Measurements from ENCODE around the gene JAZF1. TPM values are rescaled to one million over a fixed set of nuclear protein-coding genes. Genes with fewer than 3 reads are reported as not detected.

JAZF1 gene
- total RNA-seq, 1 experiment from 2014 or later: 9.1 TPM

DNA sequence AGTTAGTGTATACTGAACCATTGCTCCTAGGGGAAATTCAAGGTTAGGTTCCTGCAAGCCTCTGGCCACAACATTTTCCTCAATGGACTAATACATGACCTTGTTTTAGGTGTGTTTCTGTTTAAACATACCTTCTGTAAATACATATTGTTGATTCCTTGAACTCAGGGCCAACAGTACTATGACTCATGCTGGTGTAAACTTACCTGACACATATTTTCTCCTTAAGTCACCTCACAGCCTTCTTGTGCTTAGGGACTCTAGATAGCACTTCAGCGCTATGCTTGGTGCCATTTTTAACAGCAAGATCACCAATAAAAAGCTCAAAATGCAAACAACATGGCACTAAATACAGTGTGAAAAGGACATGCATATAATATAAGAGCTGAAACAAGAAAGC lies 264.2 kb downstream of the JAZF1 start:
- Histone ChIP-seq H2BK12ac (ENCODE audit: insufficient read length, low read depth, low read length) (no peak overlapping the region), H4K20me1 (ENCODE audit: control insufficient read depth, insufficient read depth, insufficient read length) (no peaks in the 10 kb centered on the region), H2AK5ac (ENCODE audit: insufficient read length, low read length) (no peak overlapping the region), H3K9ac (ENCODE audit: extremely low read depth, insufficient read length, low read length) (no peak overlapping the region), H3K9me3 (ENCODE audit: control insufficient read depth, low read depth, low read length) (no peaks in the 10 kb centered on the region), H4K91ac (ENCODE audit: insufficient read length, low read depth, low read length) (no peak overlapping the region), H3K79me2 (ENCODE audit: insufficient read depth, low read length) (no peaks in the 10 kb centered on the region), H4K5ac (ENCODE audit: insufficient read length, low read depth, low read length) (no peak overlapping the region), H3K27ac (ENCODE audit: insufficient read length, low read depth, low read length) (no peak overlapping the region), H3K14ac (ENCODE audit: insufficient read depth, low read length) (no peak overlapping the region), H2AFZ (ENCODE audit: low read length) (no peak overlapping the region), H2BK20ac (ENCODE audit: low read depth, low read length, poor library complexity, severe bottlenecking) (no peak overlapping the region), H2BK5ac (ENCODE audit: insufficient read length, low read length) (no peak overlapping the region), H3K23ac (ENCODE audit: insufficient read length, low read depth, low read length) (no peak overlapping the region), H3K79me1 (ENCODE audit: insufficient read depth, low read depth, low read length, poor library complexity, severe bottlenecking) (no peaks in the 10 kb centered on the region), H3K4me2 (ENCODE audit: insufficient read depth, insufficient read length, low read length) (no peak overlapping the region), H3T11ph (ENCODE audit: low read length) (no peak overlapping the region), H2BK15ac (ENCODE audit: low read depth, low read length) (no peak overlapping the region), H3K4ac (ENCODE audit: low read depth, low read length) (no peak overlapping the region), H3K27me3 (ENCODE audit: insufficient read depth, low read length) (no peaks in the 10 kb centered on the region), H4K8ac (replicated peaks; ENCODE audit: insufficient read length, low read depth, low read length) (no peak overlapping the region), H3K23me2 (ENCODE audit: insufficient read length, low read depth, low read length, poor library complexity, severe bottlenecking) (no peaks in the 10 kb centered on the region), H2BK120ac (ENCODE audit: low read depth, low read length, poor library complexity, severe bottlenecking) (no peak overlapping the region), H3K56ac (ENCODE audit: insufficient read length, low read depth, low read length) (no peak overlapping the region), H3K18ac (ENCODE audit: insufficient read length, low read depth, low read length) (no peak overlapping the region), H3K4me1 (ENCODE audit: insufficient read depth, low read length) (peaks cover 17% of the 10 kb centered on the region; the same call in 1 of the 2 replicates)
- H3K9me3 Mint-ChIP-seq: 0 out of 5 replicates have a peak, but pooled peaks cover 0 to 2% of the 10 kb centered on the region in 2 experiments
- DNase-seq: no peak
- peaks cover 0 to 15% (median 0%) of the 10 kb centered on the region in 3 experiments; a peak in 3 of 7 replicates for H3K36me3 Mint-ChIP-seq (ENCODE audit: insufficient read depth in 1 of 3, low read depth in 3 of 3)
- peaks cover 45 to 46% of the 10 kb centered on the region in 2 experiments for H3K4me1 Mint-ChIP-seq
- H3K4me3 Mint-ChIP-seq: no peak overlapping the region
- WGBS (ENCODE audit: extremely low coverage, insufficient read length, low lambda C conversion rate): no CpG with 5 or more reads among the region's 1 CpG
- H3K27ac Mint-ChIP-seq: peak overlapping the region in 1 of 3 experiments; percentile 79; a peak in 1 of 7 replicates
- TF ChIP-seq CTCF (conservative IDR thresholded peaks at IDR 0.05): no peak
- H3K27me3 Mint-ChIP-seq (ENCODE audit: low read depth): no peaks in the 10 kb centered on the region; the same call in 1 of the 2 replicates
